Transverse colon (tissue), 4 donors: ENCODE results near the gene LAMA3.

Experiments used
- CTCF ChIP-seq, 5 experiments: fragments of 200-600 bp in 3 of 5; fragments of 450-650 bp in 2 of 5; sonication (generic) in 3 of 5; IDR thresholded peaks; 1 replicate in 2 of 5; 2 replicates in 3 of 5; pipeline ENCODE4 v1.5.1; 2016 to 2017; ENCODE audit warnings: antibody characterized with exemption in 5 of 5, inconsistent platforms in 3 of 5, mild to moderate bottlenecking in 2 of 5, moderate library complexity in 1 of 5
- POLR2A ChIP-seq: fragments of 450-650 bp; IDR thresholded peaks from one replicate; pipeline ENCODE4 v1.6.1; 2016; ENCODE audit warnings: antibody characterized with exemption, mild to moderate bottlenecking, moderate library complexity
- POLR2AphosphoS5 ChIP-seq, 3 donors: sonication (generic); formaldehyde crosslinking; IDR thresholded peaks; one replicate each; pipeline ENCODE4 v1.6.1; 2016; ENCODE audit warnings: antibody characterized with exemption in 3 of 3

- TF ChIP-seq CTCF (IDR thresholded peaks at IDR 0.05), result no peak
- no peak for TF ChIP-seq POLR2A
- TF ChIP-seq POLR2AphosphoS5 (IDR thresholded peaks at IDR 0.05), result no peak
These were observed 90.5 kb downstream of the LAMA3 start for GRCh38 chr18:23779696-23780303.
